Measurements from ENCODE around the gene FAM32A. TPM values are rescaled to one million over a fixed set of nuclear protein-coding genes. Genes with fewer than 3 reads are reported as not detected.

The FAM32A gene
- total RNA-seq, 2 experiments from 2014 or later, result 38.2 to 41.9 TPM

DNA sequence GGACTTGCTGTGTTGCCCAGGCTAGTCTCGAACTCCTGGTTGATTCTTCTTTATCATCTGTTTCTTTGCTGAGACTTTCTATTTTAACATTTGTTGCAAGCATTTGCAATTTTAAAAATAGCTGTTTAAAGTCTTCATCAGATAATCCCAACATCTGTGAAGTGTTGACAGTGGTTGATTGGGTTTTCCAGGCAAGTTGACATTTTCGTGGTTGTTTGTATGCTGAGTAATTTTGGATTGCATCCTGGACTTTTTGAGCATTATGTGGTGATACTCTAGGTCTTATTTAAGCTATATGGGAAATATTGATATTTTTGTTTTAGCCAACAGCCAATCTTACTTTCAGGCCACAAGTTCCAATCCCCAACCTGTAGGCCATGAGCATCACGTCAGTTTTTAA is 37.6 kb downstream of the FAM32A start:
- H3K4me3 Mint-ChIP-seq, result no peak overlapping the region
- no peak overlapping the region for H3K27ac Mint-ChIP-seq
- CTCF ChIA-PET, result interaction anchor here (0.6 kb wide), 1 partner anchor 8 kb away, joined by 4 read pairs; no protein-coding TSS in a partner anchor
- intact Hi-C loops (cut with micrococcal nuclease), result no loop called here
- no peaks in the 10 kb centered on the region for H3K27me3 Mint-ChIP-seq (ENCODE audit: low read depth)
- DNase-seq, result no peak
- H3K4me1 Mint-ChIP-seq (ENCODE audit: low read depth), result peaks cover 19% of the 10 kb centered on the region
- peaks cover 26% of the 10 kb centered on the region for H3K9me3 Mint-ChIP-seq
- H3K36me3 Mint-ChIP-seq (ENCODE audit: low read depth), result peaks cover 62% of the 10 kb centered on the region

DNA sequence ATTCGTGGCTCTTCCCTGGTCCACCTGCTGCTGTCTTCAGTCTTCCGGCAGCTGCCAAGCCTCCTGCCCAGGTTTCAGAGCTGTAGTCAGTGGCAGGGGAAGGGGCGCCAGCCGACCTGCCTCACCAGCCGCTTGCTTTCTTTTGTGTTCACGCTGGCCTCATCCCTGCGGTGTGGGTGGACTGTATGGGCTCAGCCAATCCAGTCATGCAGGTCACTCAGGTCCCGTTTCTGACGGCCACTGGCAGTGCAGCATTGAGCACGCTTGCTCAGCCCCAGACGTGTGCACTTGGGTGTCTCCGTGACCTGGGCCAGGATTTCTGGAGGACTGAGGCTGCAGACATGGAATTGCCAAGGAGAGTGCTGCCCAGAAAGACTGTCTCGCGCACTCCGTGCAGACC is 38.5 kb downstream of the FAM32A start:
- CTCF ChIA-PET, result no interaction called here
- peaks cover 9% of the 10 kb centered on the region for H3K4me1 Mint-ChIP-seq (ENCODE audit: low read depth)
- intact Hi-C loops (cut with micrococcal nuclease), result no loop called here
- no peak for DNase-seq
- H3K27me3 Mint-ChIP-seq (ENCODE audit: low read depth), result no peaks in the 10 kb centered on the region
- H3K9me3 Mint-ChIP-seq, result peaks cover 25% of the 10 kb centered on the region
- H3K27ac Mint-ChIP-seq, result no peak overlapping the region
- peaks cover 54% of the 10 kb centered on the region for H3K36me3 Mint-ChIP-seq (ENCODE audit: low read depth)
- H3K4me3 Mint-ChIP-seq, result no peak overlapping the region

DNA sequence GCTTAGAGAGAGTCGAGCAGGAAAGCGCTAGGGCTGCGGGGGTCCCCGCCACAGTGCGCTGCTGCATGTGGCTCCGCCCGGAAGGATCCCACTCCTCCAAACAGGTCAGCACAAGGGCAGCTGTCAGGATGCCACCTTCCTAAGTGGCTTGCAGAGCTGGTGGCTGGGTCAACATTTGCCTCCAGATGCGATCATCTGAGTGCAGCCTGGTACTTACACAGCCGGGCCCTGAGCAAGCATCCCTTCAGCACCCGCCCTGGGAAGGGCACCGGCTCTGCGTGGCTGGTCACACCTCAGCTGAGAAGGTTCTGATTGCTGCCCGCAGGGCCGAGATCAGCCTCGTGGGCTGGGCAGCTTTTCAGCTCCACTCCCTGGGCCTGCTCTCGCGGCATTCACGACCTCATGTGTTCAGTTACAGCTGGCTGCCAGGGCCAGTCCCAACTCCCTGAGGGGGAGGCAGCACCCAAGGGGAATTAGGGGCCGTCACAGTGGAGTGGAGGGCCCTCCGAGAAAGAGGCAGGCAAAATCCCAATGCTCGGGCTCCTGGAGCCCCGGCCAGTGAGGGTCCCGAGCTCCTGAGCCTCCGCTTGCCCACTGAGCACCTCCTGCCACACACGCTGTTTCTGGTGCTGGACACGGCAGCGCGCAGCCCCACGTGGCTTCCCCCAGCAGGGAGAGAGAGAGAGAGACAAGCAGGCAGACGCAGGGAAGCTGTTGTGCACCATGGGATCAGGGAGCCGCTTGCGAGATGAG is 39.3 kb downstream of the FAM32A start:
- Mint-ChIP-seq H3K27ac (peak overlapping the region; percentile 41), H3K4me3 (no peak overlapping the region), H3K4me1 (ENCODE audit: low read depth) (peaks cover 6% of the 10 kb centered on the region), H3K9me3 (peaks cover 21% of the 10 kb centered on the region), H3K36me3 (ENCODE audit: low read depth) (peaks cover 50% of the 10 kb centered on the region), H3K27me3 (ENCODE audit: low read depth) (no peaks in the 10 kb centered on the region)
- intact Hi-C loops (cut with micrococcal nuclease), result no loop called here
- CTCF ChIA-PET, result no interaction called here
- no peak for DNase-seq

DNA sequence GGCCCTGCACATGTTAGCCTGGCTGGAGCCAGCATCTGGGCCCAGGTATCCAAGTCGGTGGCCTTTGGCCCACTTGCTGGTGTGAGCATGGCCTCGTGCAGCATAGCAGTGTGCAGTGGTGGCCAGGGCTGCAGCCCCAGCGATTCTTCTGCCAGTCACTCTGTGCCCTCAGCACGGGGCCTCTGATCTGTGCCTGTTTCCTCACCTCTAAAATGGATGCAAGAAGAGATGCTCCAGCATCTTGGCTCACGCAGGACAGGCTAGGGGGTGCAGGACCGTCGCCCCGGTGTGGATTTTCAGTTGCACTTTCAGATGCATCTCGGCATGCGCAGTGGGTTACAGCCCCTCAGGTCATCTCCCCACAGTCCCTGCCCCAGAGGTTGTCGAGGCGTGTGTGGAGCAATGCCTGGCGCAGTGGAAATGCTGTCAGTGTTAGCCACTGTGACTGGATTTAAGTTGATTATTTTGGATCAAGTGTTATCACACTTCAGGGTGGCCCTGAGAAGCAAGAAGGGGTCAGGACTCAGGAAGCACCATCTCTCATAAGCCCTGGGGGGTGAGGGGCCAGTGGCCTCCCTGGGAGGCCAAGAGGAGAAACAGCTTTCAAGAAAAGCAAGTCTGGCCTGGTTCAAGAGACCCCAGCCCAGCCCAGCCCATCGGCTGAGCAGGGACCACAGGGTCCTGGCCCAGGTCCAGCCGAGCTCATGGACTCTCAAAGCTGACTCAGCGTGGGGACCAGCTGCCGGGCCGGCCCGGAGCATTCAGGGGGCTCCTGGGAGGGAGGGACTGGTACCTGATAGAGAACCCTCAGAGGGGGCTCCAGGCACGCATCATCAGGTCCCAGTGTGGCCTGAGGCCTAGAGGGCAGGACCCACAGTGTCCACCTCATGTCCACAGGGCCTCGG is 40.3 kb downstream of the FAM32A start:
- Mint-ChIP-seq H3K27me3 (ENCODE audit: low read depth) (no peaks in the 10 kb centered on the region), H3K27ac (no peak overlapping the region), H3K4me1 (ENCODE audit: low read depth) (peaks cover 4% of the 10 kb centered on the region), H3K36me3 (ENCODE audit: low read depth) (peaks cover 44% of the 10 kb centered on the region), H3K4me3 (no peak overlapping the region), H3K9me3 (peaks cover 14% of the 10 kb centered on the region)
- CTCF ChIA-PET, result no interaction called here
- DNase-seq, result no peak
- intact Hi-C loops (cut with micrococcal nuclease), result no loop called here

DNA sequence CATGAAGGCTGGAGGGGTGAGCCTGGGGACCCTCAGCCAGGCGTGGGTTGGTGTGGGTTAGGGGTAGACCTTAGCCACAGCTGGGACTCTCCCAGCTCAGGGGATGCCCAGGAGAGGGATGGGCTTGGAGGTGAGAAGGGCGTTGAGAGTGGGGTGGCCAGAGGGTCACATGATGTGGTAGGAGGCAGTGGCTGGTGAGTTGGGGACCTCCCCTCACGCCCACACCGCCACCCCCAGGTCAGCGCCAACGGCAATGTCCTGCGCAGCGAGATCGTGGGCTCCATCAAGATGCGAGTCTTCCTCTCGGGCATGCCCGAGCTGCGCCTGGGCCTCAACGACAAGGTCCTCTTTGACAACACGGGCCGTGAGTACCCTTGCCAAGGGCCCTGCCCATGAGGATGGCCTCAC is 41.0 kb downstream of the FAM32A start:
- H3K27ac Mint-ChIP-seq, result no peak overlapping the region
- intact Hi-C loops (cut with micrococcal nuclease), result no loop called here
- H3K36me3 Mint-ChIP-seq (ENCODE audit: low read depth), result peaks cover 39% of the 10 kb centered on the region

DNA sequence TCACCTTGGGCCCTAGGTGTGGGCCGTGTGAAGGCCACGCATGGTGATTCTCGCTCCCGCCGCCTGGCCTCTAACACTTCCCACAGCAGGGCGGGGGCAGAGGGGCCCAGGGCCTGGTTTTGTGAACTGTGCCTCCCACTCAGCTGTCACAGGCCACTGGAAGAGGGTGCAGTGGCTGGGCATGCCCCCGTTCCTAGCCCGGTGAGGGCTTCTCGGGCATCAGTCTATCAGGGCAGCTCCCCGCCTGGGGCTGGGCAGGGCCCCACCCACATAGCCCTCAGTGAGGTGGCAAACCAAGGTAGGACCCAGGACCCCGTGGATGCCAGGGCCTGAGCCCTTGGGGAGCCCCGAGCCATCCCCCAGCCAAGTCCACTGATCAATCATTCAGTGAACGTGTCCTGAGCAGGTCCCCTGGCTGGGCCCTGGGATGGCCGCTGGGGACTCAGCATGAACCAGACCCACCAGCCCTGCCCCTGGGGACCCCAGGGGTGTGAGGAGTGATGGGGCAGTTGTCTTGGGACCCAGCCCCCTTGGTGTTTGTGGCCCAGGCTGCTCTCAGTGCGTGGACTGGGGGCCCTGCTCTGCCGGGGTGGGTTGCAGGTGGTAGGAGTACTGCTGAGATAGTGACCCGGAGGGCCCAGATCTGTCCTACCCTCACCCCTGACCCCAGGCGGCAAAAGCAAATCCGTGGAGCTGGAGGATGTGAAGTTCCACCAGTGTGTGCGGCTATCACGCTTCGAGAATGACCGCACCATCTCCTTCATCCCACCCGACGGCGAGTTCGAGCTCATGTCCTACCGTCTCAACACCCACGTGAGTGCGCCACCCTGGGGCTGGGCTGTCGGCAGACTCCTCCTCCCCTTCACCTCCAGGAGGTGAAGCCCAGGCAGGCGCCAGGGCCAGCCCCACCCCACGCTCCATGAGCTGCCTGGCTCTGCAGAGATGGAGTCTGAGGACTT is 41.9 kb downstream of the FAM32A start:
- H3K27ac Mint-ChIP-seq, result no peak overlapping the region
- H3K27me3 Mint-ChIP-seq (ENCODE audit: low read depth), result no peaks in the 10 kb centered on the region
- CTCF ChIA-PET, result interaction anchor here (0.6 to 0.7 kb wide), 2 partner anchors 21 to 95 kb away, joined by 3 read pairs; no protein-coding TSS in a partner anchor
- H3K36me3 Mint-ChIP-seq (ENCODE audit: low read depth), result peaks cover 35% of the 10 kb centered on the region
- no peak overlapping the region for H3K4me3 Mint-ChIP-seq
- H3K9me3 Mint-ChIP-seq, result peaks cover 1% of the 10 kb centered on the region
- H3K4me1 Mint-ChIP-seq (ENCODE audit: low read depth), result peaks cover 4% of the 10 kb centered on the region
- intact Hi-C loops (cut with micrococcal nuclease), result no loop called here
- no peak for DNase-seq

More for the DNA sequence above, 41.0 kb downstream of the FAM32A start:
- DNase-seq, result no peak
- Mint-ChIP-seq H3K4me3 (no peak overlapping the region), H3K9me3 (peaks cover 8% of the 10 kb centered on the region), H3K4me1 (ENCODE audit: low read depth) (peaks cover 4% of the 10 kb centered on the region), H3K27me3 (ENCODE audit: low read depth) (no peaks in the 10 kb centered on the region)
- CTCF ChIA-PET, result interaction anchor here (0.5 to 0.7 kb wide), 2 partner anchors 22 to 65 kb away, joined by 3 read pairs; no protein-coding TSS in a partner anchor

DNA sequence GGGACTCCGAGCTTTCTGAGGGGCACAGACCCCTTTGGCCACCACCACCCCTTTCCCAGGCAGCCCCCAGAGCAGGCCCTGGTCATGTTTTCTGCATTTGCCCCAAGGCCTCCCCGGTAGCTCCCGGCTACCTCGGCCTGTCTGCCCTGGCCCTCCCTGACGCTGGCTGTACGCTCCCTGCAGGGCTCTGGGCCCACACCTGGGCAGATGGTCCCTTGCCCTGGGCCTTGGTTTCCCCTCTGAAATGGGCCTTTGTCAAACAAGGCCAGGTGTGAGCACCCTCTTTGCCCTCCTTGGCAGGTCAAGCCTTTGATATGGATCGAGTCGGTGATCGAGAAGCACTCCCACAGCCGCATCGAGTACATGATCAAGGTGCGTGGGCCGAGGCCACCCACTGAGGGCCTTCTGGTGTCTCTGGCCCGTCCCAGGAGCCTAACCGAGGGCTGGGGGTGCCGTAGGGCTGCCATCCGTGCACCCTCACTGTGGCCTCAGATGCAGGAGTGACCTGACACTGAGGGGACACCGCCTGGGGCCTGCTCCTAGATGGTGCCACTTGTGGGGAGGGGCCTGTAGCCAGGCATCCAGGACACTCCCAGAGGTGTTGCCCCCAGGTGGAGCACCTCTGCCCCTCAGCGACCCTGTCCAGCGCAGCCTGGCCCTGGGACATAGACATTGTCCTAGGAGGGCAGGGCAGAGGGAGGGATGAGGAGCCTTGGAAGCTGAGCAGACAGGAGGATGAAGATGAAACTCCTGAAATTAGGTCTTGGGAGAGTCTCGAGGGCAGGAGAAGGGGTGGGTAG is 42.8 kb downstream of the FAM32A start:
- no peak for DNase-seq
- CTCF ChIA-PET, result interaction anchor here (0.6 kb wide), 1 partner anchor 94 kb away, joined by 3 read pairs; no protein-coding TSS in a partner anchor
- intact Hi-C loops (cut with micrococcal nuclease), result no loop called here
- Mint-ChIP-seq H3K4me3 (no peak overlapping the region), H3K36me3 (ENCODE audit: low read depth) (peaks cover 29% of the 10 kb centered on the region), H3K27ac (no peak overlapping the region), H3K4me1 (ENCODE audit: low read depth) (peaks cover 4% of the 10 kb centered on the region), H3K27me3 (ENCODE audit: low read depth) (no peaks in the 10 kb centered on the region), H3K9me3 (no peaks in the 10 kb centered on the region)

DNA sequence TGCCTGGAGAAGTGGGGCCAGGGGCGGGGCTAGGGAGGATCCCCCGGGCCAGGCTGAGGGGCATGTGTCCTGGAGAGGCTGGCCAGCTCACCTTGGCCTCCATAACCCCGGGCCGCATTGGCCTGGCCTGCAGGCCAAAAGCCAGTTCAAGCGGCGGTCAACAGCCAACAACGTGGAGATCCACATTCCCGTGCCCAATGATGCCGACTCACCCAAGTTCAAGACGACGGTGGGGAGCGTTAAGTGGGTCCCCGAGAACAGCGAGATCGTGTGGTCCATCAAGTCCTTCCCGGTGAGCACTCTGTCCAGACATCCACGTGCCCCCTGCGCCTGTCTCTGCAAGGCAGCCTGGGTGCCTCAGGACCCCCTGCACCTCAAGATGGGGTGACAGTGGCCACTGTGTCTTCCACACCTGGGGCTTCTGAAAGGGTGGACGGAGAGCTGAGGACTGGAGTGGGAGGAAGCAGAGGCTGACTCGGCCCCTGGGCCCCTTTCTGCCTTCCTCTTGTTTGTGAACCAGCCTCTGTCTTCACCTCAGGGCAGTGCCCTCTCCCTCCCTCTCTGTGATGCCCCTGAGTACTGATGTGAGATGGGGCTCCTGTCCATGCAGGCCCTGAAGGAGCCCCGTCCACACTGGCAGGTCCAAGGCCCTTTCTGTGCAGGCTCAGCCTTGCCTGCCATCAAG is 43.6 kb downstream of the FAM32A start:
- intact Hi-C loops (cut with micrococcal nuclease), result no loop called here
- Mint-ChIP-seq H3K27ac (peak overlapping the region; percentile 41), H3K9me3 (no peaks in the 10 kb centered on the region), H3K36me3 (ENCODE audit: low read depth) (peaks cover 23% of the 10 kb centered on the region), H3K4me1 (ENCODE audit: low read depth) (peaks cover 4% of the 10 kb centered on the region), H3K27me3 (ENCODE audit: low read depth) (no peaks in the 10 kb centered on the region), H3K4me3 (no peak overlapping the region)
- no peak for DNase-seq
- CTCF ChIA-PET, result no interaction called here

DNA sequence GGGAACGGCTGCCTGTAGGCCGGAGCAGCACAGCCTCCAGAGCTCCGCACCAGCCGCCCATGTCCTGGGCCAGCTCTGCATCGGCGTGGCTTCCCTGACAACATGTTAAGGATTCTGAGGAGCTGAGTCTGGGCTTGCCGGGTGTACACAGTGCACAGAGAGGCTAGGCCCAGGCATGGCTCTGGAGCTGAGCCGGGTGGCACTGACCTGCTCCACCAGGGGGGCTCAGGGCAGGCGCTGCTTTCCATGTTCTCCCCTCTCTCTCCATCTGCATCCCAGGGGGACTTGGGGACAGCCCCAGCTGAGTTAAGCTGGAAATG is 44.1 kb downstream of the FAM32A start:
- H3K27me3 Mint-ChIP-seq (ENCODE audit: low read depth), result no peaks in the 10 kb centered on the region
- intact Hi-C loops (cut with micrococcal nuclease), result no loop called here
- H3K9me3 Mint-ChIP-seq, result no peaks in the 10 kb centered on the region
- no peak for DNase-seq
- CTCF ChIA-PET, result interaction anchor here (0.6 to 0.9 kb wide), 2 partner anchors 154 to 379 kb away, joined by 3 to 4 read pairs; no protein-coding TSS in a partner anchor
- H3K4me3 Mint-ChIP-seq, result no peak overlapping the region
- peaks cover 21% of the 10 kb centered on the region for H3K36me3 Mint-ChIP-seq (ENCODE audit: low read depth)
- H3K4me1 Mint-ChIP-seq (ENCODE audit: low read depth), result peaks cover 4% of the 10 kb centered on the region
- peak overlapping the region; percentile 41 for H3K27ac Mint-ChIP-seq

DNA sequence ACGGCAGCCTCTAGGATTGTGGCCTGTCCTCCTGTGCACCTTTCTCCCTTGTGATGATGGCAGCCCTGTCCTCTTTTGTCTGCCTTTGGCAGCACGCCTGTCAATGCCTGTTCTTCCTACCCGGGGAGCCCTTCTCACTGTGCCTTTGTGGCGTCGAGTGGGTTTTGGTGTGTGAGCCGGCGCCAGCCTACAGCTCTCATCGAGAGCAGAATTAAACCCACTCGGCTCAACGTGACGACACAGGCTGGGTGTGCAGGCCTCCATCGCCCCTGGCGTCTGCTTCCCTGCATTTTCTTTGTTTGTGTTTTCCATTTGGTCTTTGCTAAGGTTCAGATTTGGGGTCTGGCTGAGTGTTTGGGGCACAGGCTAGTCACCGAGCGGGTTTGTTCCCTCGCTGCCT is 46.9 kb downstream of the FAM32A start:
- CTCF ChIA-PET, result no interaction called here

DNA sequence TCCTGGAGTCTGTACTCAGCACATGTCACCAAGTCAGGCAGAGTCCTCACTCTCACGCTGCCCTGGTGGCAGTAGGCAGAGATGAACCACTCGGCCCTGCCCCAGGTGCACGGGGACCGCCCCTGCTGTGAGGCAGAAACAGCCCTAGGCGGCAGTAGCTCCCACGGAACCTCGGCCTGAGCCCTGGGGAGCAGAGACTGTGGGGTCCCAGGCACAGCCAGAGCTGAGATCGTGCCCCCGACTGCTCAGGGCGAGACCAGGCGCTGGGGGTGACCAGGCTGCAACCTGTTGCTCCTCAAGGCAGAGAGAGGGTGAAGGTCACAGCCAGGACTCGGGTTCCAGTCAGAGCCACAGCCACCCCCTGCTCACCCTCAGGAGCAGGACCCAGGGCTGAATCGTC is 47.4 kb downstream of the FAM32A start:
- H3K36me3 Mint-ChIP-seq (ENCODE audit: low read depth), result peaks cover 41% of the 10 kb centered on the region
- no peak for DNase-seq
- H3K27ac Mint-ChIP-seq, result no peak overlapping the region
- no peaks in the 10 kb centered on the region for H3K27me3 Mint-ChIP-seq (ENCODE audit: low read depth)
- CTCF ChIA-PET, result no interaction called here
- peaks cover 16% of the 10 kb centered on the region for H3K4me1 Mint-ChIP-seq (ENCODE audit: low read depth)
- H3K9me3 Mint-ChIP-seq, result peaks cover 10% of the 10 kb centered on the region
- H3K4me3 Mint-ChIP-seq, result no peak overlapping the region
- intact Hi-C loops (cut with micrococcal nuclease), result no loop called here

More for the DNA sequence above, 46.9 kb downstream of the FAM32A start:
- DNase-seq, result no peak
- intact Hi-C loops (cut with micrococcal nuclease), result no loop called here
- H3K27ac Mint-ChIP-seq, result no peak overlapping the region
- no peaks in the 10 kb centered on the region for H3K27me3 Mint-ChIP-seq (ENCODE audit: low read depth)
- H3K9me3 Mint-ChIP-seq, result peaks cover 10% of the 10 kb centered on the region
- H3K36me3 Mint-ChIP-seq (ENCODE audit: low read depth), result peaks cover 41% of the 10 kb centered on the region
- H3K4me1 Mint-ChIP-seq (ENCODE audit: low read depth), result peaks cover 16% of the 10 kb centered on the region
- no peak overlapping the region for H3K4me3 Mint-ChIP-seq
